WERI-Rb-1 (cell line): Measurements from ENCODE around the gene CUL9.

ENCODE experiments used
- DNase-seq: peaks from one replicate; pipeline ENCODE4 v3.0.0-alpha.2; 2020
- H3K27ac ChIP-seq: fragments of 250-450 bp; sonication (Bioruptor Pico); 2 replicates; pipeline ENCODE4 v1.5.1; 2020; ENCODE audit warnings: mild to moderate bottlenecking, moderate library complexity
- H3K27me3 ChIP-seq: fragments of 250-450 bp; sonication (Bioruptor Pico); 2 replicates; pipeline ENCODE4 v1.5.1; 2021; ENCODE audit warnings: mild to moderate bottlenecking, low read depth, moderate library complexity; ENCODE audit not compliant: insufficient read depth, severe bottlenecking
- H3K36me3 ChIP-seq: fragments of 250-450 bp; sonication (Bioruptor Pico); 2 replicates; pipeline ENCODE4 v1.5.1; 2020; ENCODE audit warnings: mild to moderate bottlenecking, moderate library complexity
- H3K4me3 ChIP-seq: 2 replicates; pipeline ENCODE4 v1.5.1; 2011; ENCODE audit warnings: low read depth, mild to moderate bottlenecking, control low read depth, low read length
- H3K9me3 ChIP-seq: fragments of 250-450 bp; sonication (Bioruptor Pico); 2 replicates; pipeline ENCODE4 v1.5.1; 2021; ENCODE audit warnings: mild to moderate bottlenecking, moderate library complexity; ENCODE audit not compliant: severe bottlenecking
- CTCF ChIP-seq: IDR thresholded peaks from 2 replicates; pipeline ENCODE4 v1.5.1; 2011; ENCODE audit warnings: low read depth, mild to moderate bottlenecking, control low read depth, inconsistent platforms, low read length

The CUL9 gene

GRCh38 chr6:43247114-43247999, 65.4 kb downstream of the CUL9 start:
- DNase-seq, result peak; percentile 91
- H3K4me3 ChIP-seq, result peak overlapping the region; percentile 60
- H3K27me3 ChIP-seq, result peaks cover 33% of the 10 kb centered on the region
- H3K27ac ChIP-seq, result 0 out of 2 replicates have a peak overlapping the region, but pooled peaks have one; percentile 2
- H3K9me3 ChIP-seq, result peaks cover 4% of the 10 kb centered on the region
- H3K36me3 ChIP-seq, result no peaks in the 10 kb centered on the region
- TF ChIP-seq CTCF, result no peak

- DNase-seq, result no peak
- Histone ChIP-seq H3K27ac (no peak overlapping the region), H3K36me3 (no peaks in the 10 kb centered on the region), H3K9me3 (no peaks in the 10 kb centered on the region), H3K27me3 (peaks cover 26% of the 10 kb centered on the region), H3K4me3 (no peak overlapping the region)
- TF ChIP-seq CTCF, result no peak
Measured at GRCh38 chr6:43248101-43248500, 66.1 kb downstream of the CUL9 start.

DNA sequence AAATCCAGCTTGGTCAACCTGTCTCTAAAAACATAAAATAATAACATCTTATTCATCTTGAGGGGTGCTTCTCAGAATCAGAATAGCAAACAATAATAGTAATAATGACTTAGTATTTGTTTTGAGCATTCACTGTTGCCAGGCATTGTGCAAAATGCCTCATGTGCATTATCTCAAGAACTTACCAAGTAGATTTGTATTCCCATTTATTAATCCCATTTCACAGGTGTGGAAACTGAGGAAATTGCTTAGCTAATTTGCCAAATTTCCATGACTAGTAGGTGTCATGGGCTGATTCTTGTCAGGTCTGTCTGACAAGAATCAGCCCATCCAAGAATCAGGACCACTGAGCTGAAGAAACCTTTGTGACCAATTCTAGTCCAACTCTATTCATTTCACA, 66.8 kb downstream of the CUL9 start:
- Histone ChIP-seq H3K36me3 (no peaks in the 10 kb centered on the region), H3K27ac (no peak overlapping the region), H3K9me3 (no peaks in the 10 kb centered on the region), H3K27me3 (peaks cover 21% of the 10 kb centered on the region), H3K4me3 (no peak overlapping the region)
- DNase-seq, result no peak
- no peak for TF ChIP-seq CTCF

DNA sequence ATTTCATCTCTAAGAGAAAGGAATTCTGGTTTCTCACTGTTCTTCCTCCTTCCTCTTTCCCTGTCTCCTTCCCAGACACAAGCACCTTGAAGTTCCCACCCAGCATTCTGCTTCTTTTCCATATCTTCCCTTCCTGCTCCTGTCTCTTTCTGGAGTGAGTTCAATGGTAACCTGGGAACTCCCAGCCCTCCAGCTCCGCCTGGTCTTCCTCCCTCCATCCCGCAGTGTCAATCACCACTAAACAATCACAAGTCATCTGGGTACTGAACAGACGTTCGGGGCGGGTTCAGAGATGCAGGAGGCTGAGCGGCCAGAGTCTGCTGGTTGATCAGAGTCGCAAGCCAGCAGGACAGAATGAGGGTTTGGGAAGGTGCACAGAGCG, 69.0 kb downstream of the CUL9 start:
- no peak for TF ChIP-seq CTCF
- Histone ChIP-seq H3K4me3 (no peak overlapping the region), H3K27ac (no peak overlapping the region; the same call in 1 of the 2 replicates), H3K27me3 (no peaks in the 10 kb centered on the region), H3K36me3 (no peaks in the 10 kb centered on the region), H3K9me3 (no peaks in the 10 kb centered on the region)
- peak; percentile 88 for DNase-seq

DNA sequence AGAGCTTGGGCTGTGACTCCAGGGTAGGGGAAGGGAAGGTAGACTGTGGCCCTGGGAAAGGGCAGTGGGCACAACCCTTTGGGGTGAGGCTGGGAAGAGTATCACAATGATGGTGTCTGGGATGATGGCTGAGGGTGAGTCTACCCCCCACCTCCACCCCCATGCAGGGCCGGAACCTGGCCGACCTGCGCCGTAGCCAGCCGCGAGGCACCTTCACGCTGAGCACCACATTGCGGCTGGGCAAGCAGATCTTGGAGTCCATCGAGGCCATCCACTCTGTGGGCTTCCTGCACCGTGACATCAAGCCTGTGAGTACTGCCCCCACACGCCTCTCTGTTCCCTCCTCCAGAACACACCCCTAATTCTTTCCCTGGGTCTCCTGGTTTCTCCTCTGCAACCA, 71.4 kb downstream of the CUL9 start:
- Histone ChIP-seq H3K9me3 (no peaks in the 10 kb centered on the region), H3K4me3 (no peak overlapping the region), H3K27me3 (no peaks in the 10 kb centered on the region), H3K36me3 (no peaks in the 10 kb centered on the region), H3K27ac (no peak overlapping the region)
- no peak for DNase-seq
- no peak for TF ChIP-seq CTCF
